GM19452 (cell line): ENCODE data around the gene DCTN1.

Experiments used
- ATAC-seq: cut with Tn5 transposase; IDR thresholded peaks from one replicate; pipeline ENCODE4 v1.9.1; 2021; ENCODE audit not compliant: unreplicated experiment

DCTN1 gene

GRCh38 chr2:74327627-74328026 is 52.5 kb downstream of the DCTN1 start:
- ATAC-seq, result no peak

- ATAC-seq, result no peak
Measured at GRCh38 chr2:74327199-74327598, 52.9 kb downstream of the DCTN1 start.

- no peak for ATAC-seq
Measured at GRCh38 chr2:74325815-74326214, 54.3 kb downstream of the DCTN1 start.

GRCh38 chr2:74321737-74322136 is 58.4 kb downstream of the DCTN1 start:
- ATAC-seq, result no peak

GRCh38 chr2:74317701-74318100 is 62.4 kb downstream of the DCTN1 start:
- ATAC-seq, result no peak

- no peak for ATAC-seq
Measured at GRCh38 chr2:74316627-74317295, 63.4 kb downstream of the DCTN1 start.

- no peak for ATAC-seq
Measured at GRCh38 chr2:74314107-74314506, 66.0 kb downstream of the DCTN1 start.

GRCh38 chr2:74313497-74313896 is 66.6 kb downstream of the DCTN1 start:
- ATAC-seq, result no peak

GRCh38 chr2:74312913-74313312 is 67.2 kb downstream of the DCTN1 start:
- no peak for ATAC-seq
